GM10266 (cell line): Measurements from ENCODE around the gene CABLES1.

Source experiments
- DNase-seq: peaks from one replicate; pipeline ENCODE4 v3.0.0; 2012; ENCODE audit errors: extremely low spot score
- TF ChIP-seq, protein P1 (sequence below): IDR thresholded peaks from 2 replicates; pipeline ENCODE4 v1.5.1; 2012; ENCODE audit warnings: mild to moderate bottlenecking, low read depth; ENCODE audit not compliant: control insufficient read depth, insufficient read depth; ENCODE audit errors: missing control alignments

Gene CABLES1

DNA sequence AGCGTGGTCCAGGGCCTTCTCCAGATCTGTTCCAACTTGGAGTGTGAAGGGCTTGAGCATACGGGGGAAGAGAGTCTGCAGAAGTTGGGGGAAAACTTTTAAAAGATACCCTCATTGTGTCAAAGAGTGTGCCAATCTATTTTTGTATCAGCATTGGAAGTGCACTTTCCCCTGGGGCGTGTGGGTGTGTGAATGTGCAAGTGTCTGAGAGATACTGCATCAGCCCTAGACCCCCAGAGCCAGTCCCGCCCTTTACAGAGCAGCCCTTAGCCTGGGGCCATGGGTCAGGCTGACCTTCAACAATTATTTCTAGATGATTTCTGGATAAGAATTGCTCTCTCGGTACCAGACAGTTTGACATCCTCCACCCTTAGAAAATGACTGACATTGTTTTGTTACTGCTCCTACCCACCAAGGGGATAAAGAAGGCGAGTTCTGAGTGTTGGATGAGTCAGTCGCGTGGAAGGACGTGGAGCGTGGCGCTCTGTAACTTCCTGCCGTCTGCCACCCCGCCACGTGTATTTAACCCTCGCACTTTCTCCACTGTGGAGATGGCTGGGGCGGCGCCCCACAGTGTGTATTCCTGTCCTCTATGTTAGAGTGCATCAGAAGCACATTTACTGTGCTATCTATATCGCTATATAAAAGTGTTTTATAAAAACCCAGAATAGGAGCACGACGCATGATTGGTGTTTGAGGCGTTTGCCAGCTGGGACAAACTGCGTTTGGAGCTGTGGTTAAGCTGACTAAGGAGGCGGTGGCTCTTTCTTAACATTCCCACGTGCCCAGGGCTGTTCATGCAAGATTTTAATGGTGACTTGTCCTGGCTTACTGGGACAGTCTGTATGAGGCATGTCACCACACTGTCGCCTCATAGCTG is 122.6 kb downstream of the CABLES1 start:
- TF ChIP-seq, protein P1, sequence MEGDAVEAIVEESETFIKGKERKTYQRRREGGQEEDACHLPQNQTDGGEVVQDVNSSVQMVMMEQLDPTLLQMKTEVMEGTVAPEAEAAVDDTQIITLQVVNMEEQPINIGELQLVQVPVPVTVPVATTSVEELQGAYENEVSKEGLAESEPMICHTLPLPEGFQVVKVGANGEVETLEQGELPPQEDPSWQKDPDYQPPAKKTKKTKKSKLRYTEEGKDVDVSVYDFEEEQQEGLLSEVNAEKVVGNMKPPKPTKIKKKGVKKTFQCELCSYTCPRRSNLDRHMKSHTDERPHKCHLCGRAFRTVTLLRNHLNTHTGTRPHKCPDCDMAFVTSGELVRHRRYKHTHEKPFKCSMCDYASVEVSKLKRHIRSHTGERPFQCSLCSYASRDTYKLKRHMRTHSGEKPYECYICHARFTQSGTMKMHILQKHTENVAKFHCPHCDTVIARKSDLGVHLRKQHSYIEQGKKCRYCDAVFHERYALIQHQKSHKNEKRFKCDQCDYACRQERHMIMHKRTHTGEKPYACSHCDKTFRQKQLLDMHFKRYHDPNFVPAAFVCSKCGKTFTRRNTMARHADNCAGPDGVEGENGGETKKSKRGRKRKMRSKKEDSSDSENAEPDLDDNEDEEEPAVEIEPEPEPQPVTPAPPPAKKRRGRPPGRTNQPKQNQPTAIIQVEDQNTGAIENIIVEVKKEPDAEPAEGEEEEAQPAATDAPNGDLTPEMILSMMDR, result no peak
- no peak for DNase-seq

DNA sequence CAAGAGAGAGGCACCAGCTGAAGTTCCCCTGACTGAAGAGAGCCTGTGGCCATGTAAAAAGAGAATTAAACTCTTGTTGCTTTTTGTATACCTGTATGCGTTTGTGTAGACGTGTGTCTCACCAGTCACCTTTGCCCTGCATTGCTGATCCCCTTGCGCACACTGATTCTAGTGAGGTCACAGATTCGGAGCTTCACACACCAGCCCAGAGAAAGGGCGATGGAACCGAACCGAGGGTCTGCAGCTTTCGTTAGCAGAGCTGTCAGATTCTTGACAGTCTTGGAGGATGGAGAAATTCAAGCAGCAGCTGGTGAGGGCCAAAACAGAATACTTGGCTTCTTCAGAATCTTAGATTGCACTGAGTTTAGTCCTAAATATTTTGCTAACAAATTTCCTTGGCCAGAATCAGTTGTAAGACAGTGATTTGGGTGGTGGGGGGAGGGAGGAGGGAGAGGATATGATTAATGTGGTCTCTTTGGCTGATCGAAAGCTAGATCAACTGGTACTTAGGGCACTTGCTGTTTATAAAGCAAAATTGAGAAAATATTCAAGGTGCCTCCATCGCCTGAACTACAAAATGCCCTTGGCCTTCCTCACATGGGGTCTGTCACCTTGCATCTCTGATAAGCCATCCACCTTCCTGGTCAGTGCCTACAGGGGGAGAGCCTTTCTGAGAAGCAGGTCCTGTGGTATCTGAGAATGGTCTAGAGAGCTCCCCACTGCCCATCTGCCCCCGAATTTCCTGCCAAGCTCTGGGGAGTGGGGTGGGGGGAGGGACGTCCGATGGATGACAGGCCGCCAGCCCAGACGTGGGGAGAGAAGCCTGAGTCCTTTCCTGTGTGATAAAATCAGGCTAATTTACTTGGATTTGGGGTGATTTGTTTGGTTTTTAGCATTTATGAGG is 123.5 kb downstream of the CABLES1 start:
- TF ChIP-seq, protein P1, result no peak

DNA sequence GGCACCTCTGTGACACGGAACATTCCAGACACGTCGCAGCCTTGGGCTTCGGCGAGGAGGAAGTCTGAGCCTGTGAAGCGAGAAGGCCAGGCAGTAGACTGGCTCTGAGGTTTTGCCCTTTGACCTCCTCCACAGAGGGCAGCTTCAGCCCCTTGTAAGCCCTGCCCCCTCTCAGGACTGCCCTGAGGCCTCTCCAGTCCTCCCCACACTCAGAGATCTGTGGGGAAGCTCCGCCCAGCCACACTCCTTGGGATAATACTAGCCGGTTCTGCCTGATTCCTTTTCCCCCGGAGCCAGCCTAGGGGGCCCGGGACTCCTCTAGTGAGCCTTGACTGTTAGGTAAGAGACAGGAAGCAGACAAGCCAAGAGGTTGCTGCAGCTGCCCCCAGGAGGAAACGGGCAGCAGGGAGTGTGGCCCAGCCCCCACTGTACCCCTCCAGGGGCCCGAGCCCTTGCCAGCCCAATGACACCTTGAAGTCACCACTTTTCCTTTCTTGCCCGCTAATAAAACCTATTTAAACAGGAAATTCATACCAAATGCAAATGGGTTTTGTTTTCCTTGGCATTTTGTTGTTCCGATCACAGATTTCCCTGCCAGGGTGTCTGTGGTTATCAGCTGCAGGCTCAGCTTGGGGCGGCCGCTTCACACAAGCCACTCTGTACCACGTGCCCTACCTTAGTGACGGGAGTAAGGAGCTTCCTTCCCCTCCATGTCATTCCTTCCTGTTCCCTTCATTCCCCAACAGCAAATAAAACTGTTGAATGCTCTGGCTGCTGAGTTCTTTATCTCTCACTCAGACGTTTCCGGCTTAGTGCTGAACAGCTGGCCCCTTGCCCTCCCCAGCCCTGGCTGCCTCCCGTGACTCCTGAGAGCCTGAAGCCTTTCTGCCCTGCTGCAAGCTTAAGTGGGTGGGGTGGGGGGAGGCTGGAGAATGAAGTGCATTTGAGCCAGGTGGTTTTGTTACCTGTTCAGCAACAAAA is 124.7 kb downstream of the CABLES1 start:
- TF ChIP-seq, protein P1, result no peak
- DNase-seq, result peak; percentile 30

More for the DNA sequence above, 123.5 kb downstream of the CABLES1 start:
- DNase-seq, result no peak

DNA sequence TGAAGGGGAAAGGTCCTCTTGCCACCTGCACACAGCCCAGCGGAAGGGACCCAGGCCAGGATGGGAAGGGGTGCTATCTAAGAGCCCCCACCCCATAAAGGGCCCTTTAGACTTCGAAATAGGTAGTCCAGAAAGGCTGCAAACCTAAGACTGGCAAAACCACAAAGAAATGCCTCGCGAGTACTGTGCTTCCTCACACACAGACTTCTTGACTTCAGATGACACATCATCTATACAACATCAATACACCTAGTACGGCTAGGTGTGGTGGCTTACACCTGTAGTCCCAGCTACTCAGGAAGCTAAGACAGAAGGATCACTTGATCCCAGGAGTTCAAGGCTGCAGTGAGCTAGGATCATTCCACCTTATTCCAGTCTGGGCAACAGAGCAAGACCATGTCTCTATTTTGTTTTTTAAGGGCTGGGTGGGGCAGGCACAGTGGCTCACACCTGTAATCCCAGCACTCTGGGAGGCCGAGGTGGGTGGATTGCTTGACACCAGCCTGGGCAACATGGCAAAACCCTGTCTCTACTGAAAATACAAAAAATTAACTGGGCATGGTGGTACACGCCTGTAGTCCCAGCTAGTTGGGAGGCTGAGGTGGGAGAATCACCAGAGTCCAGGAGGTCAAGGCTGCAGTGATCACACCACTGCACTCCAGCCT is 125.8 kb downstream of the CABLES1 start:
- TF ChIP-seq, protein P1, result no peak
- no peak for DNase-seq

DNA sequence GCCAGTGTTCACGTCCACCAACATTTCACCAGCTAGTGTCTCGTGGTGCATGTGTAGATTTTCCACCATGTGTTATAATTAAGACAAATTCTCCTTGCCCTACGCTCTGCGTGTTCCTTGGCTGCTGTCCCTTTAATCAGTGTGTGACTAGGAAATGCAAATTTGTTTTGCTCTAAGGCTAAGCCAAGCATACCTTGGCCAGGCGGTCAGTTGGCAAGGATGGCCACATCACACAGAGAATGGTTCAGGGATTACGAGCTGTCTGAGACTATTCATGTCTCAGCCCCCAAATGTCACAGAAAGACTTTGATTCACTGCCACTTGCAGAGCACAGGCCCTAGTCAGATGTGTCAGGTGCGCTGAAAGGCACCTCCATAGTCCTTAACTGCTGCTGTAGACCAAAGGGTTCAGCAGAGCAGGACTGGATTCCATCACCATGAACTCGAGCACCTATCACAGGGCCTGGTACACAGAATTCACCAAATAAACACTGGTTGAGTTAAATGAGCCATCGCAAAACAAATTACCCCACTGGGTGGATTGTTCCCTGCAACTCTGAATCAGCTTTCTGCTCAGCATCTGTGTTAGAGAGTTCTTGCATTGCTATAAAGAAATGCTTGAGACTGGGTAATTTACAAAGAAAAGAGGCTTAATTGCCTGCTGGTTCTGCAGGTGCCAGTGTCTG is 128.4 kb downstream of the CABLES1 start:
- TF ChIP-seq, protein P1, result no peak
- DNase-seq, result no peak

DNA sequence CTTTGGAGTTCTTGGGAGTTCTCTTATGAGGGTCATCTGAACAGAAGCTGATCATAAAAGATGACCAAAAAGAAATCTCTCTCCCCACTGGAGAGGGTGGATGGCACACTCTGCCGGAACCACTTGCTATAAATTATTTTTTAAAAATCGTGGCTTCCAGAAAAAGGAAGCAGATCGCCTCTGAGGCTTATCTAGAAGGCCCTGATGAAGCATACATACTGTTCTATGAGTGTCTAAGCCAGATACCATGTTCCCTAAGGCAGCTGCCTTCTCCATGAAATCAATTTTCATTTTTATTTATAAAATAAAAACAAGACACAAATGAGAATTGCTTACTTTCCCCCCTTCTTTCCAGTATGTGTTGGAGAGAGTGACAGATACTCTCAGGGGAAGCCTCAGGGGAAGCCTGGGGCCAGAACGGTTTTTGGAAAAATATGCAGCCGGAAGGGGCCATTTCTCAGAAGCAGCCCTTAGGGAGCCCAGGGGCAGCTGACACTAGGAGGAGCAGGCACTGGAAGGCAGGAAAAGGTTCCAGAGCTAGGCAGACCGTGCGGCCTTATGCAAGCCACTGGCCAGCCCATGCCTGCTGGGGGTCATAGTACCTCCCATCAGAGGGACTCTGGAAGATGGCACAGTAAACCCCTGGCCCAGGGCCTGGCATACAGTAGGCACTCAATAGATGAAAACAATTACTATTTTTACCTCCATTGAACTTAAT is 130.6 kb downstream of the CABLES1 start:
- no peak for DNase-seq

More for the DNA sequence above, 130.6 kb downstream of the CABLES1 start:
- TF ChIP-seq, protein P1, result no peak
